RPMI7951 (cell line): Measurements from ENCODE around the gene BCAS3. TPM values are rescaled to one million over a fixed set of nuclear protein-coding genes. Genes with fewer than 3 reads are reported as not detected.

Experiments
- DNase-seq: peaks from one replicate; pipeline ENCODE4 v3.0.0-alpha.2; 2012; ENCODE audit warnings: low read depth
- total RNA-seq: library from RNA; depleted of rRNA; stranded (reverse); fragments of >200 nt; shearing (Covaris generic); gene quantifications from 2 replicates; pipeline ENCODE4 v1.2.3, GENCODE V29; 2014

The BCAS3 gene
- total RNA-seq, 1 experiment from 2014 or later, result 11.2 TPM

DNA sequence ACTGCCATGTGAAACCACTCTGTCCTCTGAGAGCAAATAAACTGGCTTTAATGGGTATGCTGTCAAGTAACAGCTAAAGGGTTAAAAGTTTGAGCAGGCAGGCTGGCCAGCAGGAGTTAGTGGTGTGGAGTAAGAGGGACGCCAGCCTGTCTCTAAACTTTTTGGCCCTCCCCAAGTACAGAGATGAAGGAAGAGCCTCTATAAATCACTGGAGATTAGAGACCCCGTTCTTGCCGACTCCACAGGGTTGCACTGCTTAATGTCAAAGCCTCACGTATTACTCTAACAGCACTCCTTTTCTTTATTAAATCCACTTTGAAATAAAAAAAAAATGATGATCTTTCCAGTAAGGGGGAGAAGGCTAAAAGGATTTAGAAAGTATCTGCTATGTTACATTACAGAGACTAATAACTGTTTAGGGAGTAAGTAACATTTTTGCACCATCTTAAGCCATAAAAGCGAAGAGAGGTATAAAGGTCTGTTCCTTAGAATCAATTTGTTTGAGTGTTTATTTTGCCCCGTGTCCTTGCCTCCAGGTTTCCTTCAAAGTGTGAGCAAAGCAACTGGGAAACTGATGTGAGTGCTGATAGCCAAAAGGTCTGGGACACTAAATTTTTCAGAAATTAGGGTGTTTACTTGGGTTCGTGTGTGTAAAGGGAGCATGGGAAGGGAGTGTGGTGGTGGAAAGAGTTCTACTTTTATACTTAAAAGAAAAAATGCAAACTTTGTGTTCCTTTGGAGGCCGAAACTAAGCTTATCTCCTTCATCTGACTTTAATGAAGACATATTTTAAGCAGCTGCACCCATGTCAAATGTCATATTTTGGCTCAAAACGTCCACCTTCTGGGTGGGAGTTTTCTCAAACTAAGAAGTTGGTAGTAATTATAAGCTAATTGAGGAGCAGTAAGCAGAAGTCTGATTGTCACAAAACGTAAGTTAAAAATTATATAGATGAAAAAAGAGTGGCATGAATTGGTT, 612.0 kb downstream of the BCAS3 start:
- DNase-seq, result no peak

DNA sequence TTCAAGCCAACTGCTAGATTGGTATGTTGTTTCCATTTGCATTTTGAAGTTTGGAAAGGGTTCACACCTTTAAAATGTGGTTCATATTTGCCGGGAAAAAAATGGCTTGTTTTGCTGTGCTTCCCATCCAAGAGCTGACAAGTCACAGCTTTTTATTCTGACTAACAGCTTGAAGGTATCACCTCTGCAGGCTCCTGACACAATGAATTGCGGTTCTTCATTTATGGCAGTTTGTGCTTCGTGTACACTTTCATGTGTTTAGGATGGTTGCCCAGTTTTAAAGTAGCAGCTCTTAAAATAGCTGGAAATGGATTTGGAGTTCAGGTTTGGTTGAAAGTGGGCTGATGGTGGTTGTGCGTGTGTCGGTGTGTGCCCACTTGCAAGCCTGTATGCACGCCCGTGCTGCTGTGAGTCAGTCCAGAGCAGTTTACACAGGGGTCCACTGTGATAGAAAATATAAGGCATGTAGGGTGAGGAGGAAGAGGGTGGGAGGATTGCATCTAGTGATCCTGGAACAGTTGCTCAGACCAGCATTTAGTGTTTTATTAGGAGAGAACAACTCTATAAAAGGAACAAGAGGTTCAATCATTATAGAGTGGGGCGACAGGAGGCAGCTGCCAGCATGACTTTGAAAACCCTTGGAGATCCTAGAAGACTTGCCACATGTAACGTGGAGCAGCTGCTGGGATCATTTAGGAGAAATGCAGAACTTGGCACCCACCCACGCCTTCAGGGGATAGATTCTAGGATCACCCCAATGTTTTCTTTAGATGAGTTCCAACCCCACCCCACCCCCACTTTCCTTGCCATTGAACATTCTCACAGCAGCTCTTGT, 614.0 kb downstream of the BCAS3 start:
- DNase-seq, result peak; percentile 61

DNA sequence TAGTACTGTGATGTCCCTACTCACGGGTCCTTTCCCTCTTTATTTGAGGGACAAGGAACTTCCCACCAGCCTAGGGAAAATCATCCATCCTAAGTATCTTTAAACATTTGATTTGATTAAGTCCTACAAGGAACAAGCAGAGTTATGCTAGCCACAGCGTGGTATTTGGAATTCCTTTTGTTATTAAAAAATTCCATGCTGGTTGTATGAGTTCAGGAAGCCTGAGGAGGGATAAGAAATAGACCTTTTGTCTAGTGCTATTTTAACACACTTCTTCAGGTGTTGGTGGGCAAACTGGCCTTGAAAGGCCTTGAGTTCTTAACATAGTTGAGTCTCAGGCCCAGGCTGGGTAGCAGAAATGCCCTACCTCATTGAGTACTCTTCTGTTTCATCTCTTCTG, 616.6 kb downstream of the BCAS3 start:
- no peak for DNase-seq

DNA sequence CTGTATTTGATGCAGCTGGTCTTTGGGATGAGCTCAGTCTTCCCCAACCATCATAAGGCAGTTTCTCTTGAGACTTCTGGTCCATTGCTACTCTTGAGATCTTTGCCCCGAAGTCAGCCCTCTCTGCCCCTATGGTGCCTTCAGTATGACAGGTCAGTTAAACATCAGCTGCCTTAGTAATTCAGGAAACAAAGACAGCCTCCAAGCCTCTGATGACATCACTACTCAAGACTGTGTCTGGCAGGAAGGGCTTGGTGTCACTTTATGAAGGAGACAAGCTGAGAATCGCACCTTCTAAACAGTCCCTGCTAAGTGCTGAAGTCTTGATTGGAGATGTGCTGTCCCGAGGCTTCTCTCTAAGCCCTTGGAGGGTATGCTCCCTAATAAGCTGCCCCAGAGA, 617.1 kb downstream of the BCAS3 start:
- peak; percentile 70 for DNase-seq

DNA sequence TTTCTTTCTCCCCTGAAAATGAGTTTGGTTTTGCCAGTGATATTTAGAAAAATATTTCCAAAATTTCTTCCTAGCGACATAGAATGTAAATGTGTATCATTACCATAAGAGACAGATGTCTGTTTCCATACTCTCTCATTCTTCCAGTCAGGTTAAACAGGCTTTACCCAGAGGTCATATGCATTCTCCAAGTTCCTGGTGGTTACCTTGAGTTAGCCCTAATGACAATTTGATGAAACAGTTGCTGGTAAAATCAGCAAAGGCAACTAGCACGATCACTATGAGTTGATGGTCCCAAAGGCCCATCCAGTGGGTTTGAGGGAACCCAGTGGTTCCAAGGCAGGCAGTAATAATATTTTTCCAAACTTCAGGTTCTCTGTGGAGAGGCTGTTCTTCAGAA, 618.4 kb downstream of the BCAS3 start:
- no peak for DNase-seq

DNA sequence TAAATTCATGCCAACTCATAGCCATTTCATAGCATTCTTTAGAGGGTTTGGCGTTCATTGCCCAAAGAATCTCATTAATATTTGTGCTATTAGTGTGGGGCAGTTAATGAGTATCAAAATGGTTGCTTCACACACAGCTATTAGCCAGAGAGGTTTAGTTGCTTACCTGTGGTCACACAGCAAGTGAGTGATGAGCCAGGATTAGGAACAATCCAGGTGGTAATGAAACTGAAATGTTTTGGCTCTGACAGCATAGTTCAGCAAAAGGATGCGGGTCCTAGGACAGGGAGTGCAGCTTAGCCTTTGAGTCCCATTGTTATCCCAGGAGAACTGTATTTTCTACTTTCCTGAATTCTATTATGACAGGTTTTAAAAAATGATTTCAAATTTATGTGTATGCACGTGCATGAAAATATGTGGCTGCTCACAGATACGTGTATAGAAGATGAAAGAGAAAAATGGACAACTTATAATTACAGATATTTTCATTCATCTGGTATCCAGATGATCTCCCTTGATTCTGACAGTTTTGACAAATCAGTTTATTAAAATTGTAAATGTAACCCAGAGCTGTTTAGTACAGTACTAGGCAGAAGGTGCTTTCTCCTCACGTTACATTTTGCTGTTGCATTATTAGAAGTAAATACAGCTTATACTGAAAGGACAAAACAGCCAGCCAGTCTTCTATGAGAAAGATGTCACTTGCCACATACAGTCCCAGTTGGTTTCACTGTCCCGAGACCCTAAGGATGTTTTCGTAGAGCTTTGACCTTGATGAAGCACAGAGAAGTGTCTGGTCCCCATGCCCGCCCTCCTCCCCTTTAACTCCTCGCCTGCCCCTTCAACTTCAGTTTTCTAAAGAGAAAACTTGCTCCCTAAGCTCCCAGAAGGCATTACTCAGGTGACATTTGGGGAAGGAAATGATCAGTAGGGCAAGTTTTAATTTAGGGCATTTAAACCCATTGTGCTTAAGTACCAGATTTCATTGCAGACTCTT, 622.2 kb downstream of the BCAS3 start:
- DNase-seq, result no peak

DNA sequence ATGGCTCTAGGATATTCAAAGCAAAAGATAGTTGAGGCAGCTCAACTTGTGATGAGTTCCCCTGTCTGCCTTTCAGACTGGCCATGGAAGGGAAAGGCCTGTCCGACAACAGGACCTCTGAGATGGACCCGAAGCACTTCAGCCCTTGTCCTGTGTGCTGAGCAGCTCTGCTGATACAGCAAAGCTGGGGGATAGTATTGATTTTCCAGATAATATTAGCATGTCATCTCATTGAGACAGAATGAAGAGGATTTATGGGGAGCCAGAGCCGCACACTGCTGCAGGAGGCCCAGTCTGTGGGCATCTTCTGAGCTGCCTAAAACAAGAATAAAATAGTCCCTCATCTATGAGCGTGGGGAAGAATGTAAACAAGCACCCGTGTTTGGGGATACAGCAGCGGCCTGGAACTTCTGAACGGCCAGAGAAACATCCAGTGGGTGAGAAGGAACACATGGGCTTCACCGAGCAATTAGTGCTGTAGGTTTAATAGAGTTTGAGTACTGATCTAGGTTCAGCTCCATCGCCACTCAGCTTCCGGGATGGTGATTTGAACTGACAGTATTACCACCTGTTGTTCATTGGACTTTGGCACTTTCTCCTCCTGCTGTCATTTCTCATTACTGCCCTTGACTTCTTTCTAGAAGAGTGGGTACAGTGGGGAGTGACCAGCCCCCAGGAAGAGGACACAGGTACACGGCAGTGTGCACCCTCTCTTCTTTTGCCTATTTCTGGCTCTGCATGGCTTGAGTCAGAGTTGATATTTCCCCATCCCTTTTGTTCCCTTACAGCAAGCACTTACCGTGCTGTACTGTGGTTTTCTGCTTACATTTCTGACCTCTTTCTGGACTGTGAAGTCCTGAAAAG, 625.5 kb downstream of the BCAS3 start:
- no peak for DNase-seq

DNA sequence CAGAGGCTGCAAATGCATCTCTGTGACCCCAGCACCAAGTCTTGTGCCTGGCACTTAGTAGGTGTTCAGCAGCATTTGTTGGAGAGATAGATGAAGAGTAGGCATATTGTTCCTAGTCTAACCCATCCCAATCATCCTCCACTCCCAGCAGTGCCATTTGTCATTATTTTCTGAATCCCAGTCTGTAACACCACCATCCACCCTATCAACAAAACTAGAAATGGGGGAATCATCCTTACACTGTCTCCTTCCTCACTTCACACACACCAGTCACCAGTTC, 626.1 kb downstream of the BCAS3 start:
- DNase-seq, result no peak

DNA sequence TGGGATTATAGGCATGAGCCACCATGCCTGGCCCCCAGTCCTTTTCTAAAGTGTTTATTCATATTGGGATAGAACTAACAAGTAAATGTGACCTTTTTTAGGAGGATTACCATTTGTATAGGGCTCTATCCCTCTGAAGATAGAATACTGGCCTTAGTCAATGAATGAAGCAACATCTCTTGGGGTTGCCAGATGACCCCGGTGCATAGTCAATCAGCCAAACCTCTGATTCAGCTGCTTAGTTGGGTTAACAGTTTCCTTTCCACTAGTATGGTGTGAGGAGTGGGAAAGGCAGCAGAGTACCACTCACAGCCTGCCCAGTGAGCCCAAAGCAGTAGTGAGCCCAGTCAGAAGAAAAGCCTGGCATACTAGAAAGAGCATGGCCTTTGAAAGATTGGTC, 627.4 kb downstream of the BCAS3 start:
- DNase-seq, result no peak

DNA sequence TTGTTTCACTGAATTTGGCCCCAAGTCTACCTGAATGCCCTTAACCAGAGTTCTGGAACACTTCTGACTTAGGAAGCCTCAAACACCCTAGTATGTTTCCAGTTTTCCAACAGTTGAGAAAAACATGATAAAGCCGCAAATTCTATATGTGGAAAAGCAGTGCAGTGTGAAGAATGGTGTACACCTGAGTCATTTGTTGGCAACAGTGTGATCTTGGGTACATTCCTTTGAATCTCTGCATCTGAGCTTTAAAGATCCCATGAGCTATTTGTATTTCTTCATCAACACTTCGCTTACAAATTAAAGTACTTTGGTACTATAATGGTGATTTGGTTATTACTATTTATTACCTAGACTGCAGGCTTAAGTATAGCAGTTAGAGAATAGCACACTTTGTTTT, 628.4 kb downstream of the BCAS3 start:
- no peak for DNase-seq

DNA sequence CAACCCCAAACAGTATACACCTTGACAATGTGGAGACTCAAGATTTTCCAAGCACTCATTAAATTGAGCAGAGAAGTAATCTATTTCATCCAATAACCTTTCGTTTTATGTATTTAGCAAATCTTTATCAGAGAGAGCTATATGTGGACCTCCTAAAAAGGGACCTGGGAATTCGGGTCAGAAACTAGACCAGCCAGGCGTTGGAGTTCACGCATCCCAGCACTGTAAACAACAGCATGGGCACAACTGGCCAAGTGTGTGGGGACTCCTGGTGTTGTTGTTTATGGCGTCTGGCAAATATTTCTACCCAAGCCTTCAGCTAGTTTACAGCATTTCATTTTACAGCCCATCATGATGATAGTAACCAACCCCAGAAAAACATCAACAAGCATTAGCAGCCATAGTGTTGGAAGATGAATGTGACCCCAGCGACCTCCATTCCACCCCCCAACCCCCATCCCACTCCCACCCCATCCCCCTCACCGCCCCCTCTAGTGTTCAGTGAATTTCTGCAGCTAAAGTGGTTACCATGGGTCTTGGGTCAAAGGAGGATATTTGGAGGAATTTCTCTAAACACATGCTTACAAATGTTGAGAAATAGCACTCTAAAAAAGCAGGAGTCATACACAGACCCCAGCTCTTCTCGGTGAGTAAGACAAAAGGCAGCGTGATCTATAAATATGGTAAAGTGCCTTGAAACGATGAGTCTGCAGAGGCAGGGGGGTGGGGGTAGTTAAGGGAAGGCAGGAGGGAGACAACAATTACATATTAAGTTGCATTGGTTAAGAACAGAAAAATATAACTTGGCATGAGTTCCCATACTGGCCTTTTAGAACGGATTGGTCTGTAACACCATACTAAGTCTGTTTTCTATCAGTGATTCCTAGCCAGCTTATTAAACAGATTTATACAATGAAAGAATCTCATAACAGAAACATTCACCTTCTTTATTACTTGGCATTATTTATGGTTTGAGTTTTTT, 630.5 kb downstream of the BCAS3 start:
- peak; percentile 85 for DNase-seq

DNA sequence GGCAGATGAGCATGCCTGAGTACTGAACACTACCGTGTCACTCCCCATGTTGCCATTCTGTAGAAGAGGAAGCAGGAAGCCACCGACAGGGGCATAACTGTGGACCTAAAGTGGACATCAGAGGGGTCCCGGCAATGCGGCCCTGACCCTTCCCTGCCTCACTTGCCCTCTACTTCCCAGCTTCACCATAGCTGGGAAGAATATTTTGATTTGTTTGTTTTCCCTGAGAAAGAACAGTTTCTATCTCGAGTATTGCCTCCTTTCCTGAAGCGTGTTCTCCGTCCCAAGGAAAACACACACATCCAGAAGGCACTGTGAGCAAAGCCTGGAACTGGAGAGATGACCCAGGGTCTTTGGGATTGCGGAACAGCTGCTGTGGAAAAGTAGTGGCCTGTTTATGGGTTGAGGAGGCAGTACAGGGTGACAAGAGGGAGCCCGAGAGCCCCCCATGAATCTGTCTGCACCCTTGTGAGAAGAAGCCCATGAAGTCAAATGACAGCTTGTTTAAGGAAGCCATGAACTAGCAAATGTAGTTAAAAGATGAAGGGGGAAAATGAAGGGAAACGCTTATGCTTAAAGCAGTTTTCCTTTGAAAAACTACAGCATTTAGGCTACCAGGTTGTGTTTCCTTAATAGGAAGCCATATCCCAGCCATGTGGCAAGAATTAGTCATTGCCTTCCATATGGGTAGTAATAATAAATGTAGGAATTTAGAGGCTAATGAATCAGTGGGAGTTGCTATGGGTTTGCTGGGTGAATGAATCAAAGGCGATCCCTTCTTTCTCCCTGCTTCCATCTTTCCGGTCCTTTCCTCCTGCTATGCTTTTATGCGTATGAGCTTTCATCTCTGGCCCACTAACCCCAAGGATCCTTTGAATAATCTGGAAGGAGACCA, 632.0 kb downstream of the BCAS3 start:
- peak; percentile 79 for DNase-seq

DNA sequence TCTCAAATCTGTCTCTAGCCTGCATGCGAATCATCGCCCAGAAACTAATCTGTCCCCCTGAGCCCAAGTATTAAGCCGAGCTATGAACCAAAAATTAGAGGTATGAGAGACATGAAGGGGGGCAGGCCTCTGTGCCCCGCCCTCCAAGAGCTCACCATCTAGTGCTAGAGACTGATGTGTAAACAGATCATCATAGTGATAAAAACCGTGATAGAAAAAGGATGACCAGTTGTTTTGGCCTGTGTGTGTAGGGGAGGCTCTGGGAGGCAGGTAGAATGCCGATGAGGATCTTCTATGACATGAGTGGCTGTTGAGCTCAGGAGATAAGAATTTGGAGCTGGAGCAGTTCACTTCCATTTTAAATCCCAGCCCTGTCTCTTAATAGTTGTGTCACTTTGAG, 632.9 kb downstream of the BCAS3 start:
- DNase-seq, result no peak

DNA sequence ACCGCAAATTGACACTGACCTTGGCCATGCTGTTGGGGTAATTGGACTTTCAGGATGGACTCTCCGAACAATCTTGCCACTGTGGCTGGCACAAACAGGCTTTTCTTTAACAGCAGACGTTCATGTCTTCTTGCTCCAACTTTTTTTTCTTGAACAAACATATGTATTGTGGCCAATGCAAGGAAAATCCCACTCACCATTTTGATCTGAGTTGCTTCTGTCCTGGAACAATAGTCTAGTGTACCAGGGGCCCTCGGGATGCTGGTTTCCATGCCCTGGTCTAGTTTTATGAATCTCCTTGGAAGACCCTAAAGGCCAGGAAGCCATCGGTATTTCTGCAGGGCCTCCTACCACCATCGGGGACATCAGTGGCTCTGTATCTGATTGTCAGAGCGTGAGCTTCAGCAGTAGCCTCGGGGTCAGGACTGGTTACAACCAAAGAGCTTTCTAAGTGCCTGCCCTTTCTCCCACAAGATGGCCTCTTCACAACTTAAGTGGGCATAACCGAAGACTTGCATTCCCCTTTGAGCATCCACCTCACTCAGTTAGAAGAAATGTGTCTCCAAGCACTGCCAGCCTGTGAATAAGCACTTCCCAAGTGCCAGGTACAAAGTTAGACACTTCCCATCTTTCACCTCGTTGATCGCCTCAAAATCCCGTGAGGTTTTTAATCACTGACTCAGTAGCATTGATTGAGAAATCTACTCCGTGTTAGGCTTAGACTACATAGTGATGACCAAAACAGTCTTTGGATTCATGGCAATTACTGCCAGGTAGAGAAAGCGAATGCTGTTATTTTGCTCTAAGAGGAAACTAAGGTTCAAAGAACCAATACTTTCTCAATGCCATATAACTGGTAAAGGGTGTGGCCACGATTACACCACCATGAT, 635.0 kb downstream of the BCAS3 start:
- peak; percentile 62 for DNase-seq

DNA sequence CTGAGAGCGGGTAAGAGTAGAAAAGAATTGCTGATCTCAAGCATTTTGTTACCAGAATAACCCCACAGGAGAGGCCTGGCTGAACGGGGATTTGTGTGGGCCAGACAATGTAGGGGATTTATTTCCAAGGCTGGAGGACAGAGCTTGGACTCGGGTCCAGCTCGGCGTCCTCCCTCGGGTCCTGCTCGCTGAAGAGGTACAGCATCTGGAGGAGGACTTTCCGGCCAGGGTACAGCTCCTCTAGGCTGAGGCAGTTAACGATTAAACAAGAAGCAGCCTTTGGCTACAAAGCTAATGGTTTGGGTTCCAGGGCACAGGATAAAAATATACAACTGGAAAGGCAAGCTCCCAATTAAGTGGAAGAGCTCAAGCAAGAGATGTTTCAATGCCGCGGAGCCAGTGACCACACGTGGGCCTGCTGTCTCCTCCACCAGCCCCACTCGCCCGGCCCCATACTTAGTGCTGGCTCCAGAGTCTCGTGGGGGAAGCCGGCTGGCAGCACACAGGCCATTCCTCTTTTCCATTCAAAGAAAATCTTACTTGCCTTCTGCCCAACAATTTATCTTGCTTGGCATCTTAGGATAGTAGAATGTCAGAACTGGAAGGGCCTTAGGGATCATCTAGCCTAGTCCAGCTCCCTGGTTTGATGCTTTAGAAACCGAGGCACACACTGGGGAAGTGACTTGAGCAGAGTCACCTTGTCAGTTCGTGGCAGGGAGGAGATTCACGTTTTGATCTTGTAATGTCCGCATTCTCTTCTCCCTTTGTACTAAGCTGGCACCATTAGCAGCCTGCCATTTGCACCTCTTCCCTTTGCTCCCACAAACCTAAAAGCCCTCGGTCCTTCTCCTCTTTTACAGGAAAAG, 636.0 kb downstream of the BCAS3 start:
- DNase-seq, result no peak

DNA sequence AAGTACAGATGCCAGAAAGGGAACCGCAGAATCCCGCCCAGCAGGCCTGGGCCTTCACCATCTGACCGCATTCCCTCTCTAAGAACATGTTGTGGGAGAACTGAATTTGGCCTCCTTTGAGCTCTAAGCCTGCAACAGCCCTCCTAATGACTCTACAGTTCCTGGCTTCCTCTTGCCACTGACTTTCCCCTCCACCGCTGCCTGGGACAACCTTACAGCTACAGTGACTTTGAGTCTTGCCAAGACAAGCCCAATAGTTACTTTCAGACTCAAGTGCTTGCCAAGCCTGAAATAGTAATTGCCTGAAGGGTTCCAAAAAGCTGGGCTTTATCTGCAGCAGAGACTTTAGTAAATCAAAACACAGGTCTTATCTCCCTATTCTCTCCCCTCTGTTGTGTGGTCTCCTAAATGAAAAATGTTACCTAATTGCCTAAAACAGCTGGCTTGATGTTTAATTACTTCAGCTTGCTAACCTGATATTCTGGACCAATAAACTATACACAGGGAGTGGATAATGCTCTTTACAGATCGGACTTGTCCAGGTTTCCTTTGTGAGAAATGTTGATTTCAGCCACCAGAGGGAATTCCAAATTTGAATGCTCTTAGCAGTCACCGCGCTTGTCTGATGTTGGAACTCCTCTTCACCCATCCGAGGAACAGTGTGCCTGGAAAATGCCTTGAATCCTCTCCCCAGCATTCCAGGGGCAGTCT, 636.9 kb downstream of the BCAS3 start:
- DNase-seq, result peak; percentile 96
